KG1 (cell line): ENCODE results near the gene BRCA1.
"Not testable (repeated sequence)": the region's sequence is repeated elsewhere in the genome, so short reads cannot be mapped to it uniquely, and the experiment has no call there.

Experiments
- DNase-seq: peaks from one replicate; lab custom pipeline; 2025; lab: John Stamatoyannopoulos, UW

Gene BRCA1

DNA sequence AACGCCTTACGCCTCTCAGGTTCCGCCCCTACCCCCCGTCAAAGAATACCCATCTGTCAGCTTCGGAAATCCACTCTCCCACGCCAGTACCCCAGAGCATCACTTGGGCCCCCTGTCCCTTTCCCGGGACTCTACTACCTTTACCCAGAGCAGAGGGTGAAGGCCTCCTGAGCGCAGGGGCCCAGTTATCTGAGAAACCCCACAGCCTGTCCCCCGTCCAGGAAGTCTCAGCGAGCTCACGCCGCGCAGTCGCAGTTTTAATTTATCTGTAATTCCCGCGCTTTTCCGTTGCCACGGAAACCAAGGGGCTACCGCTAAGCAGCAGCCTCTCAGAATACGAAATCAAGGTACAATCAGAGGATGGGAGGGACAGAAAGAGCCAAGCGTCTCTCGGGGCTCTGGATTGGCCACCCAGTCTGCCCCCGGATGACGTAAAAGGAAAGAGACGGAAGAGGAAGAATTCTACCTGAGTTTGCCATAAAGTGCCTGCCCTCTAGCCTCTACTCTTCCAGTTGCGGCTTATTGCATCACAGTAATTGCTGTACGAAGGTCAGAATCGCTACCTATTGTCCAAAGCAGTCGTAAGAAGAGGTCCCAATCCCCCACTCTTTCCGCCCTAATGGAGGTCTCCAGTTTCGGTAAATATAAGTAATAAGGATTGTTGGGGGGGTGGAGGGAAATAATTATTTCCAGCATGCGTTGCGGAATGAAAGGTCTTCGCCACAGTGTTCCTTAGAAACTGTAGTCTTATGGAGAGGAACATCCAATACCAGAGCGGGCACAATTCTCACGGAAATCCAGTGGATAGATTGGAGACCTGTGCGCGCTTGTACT lies at the start of gene BRCA1:
TSS of gene BRCA1 (minus strand) at position 232 of the 834 bp plus-strand sequence. CDS start 1,268 bp downstream, outside the sequence.
- peak; percentile 97 for DNase-seq

DNA sequence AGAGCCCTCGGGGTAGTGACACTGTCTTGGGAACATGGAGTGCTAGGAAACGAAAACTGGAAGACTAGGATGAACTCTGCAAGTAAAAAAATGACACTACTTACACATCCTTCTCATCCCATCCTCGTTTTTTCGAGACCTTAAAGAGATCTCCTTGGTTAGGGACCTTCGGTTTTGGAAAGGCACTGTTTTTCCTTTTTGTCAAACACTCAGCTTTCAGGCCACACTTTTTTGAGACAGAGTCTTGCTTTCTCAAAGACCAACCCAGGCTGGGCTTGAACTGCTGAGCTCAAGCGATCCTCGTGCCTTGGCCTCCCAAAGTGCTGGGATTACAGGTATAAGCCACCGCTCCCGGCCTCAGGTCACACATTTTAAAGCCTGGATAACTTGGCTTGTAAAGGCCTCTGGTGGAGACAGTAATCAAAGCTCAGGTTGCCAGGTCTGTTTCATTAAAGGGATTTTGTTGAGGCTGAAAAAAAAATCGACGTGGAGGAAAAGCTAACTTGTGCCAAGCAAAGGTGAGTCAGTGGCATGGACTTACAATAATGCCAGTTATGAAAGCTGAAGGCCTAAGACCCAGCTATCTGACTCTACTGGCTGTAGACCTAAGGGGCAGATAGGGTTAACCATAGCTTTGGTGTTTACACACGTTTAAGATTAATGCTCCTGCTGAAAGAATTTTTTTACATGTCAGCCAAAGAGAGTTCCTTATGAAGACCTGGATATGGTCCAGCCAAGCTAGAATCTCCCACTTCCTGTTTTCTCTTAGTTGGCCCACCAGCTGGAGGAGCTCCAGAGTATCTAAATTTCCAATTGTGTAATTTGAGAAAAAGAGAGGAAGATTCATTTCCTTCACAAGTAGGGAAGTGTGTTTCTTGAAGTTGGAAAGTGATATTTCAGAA lies 46.7 kb upstream of the BRCA1 start:
- peak; percentile 31 for DNase-seq

DNA sequence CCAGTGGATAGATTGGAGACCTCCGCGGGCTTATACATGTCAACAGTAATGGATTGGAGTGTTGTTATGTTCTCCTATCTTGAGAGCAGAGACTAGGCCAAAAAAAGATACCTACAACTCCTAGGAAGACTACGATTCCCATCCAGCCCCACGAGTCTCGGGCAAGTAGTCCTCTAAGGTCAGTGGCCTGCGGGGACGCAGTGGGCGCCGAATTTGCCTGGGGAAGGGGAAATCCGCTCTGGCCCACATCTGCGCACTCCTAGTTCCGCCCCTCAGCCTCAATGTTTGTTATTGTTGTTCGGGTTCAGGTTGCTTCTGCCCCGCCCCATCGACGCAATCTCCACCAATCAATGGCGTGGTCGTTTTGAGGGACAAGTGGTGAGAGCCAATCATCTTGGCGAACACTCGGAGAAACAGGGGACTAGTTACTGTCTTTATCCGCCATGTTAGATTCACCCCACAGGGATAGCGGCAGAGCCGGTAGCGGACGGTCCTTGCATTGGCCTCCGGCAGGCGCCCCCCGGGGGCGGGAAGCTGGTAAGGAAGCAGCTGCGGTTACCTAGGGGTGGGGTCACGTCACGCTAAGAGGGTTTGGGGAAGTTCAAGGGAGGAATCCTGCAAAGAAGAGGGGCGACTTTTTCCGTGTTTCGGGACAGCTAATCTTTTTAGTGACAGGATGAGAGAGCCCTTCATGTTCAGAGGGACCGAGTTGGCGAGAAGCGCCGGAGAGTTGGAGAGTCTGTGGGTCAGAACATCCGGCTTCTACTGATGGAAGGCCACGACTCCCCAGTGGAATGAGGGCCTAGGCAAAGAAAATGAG lies 45.8 kb upstream of the BRCA1 start, which contains the start of gene NBR1:
TSS of gene NBR1 (plus strand) at position 449 of the 820 bp plus-strand sequence. CDS start 4,586 bp downstream, outside the sequence.
- peak; percentile 99 for DNase-seq

DNA sequence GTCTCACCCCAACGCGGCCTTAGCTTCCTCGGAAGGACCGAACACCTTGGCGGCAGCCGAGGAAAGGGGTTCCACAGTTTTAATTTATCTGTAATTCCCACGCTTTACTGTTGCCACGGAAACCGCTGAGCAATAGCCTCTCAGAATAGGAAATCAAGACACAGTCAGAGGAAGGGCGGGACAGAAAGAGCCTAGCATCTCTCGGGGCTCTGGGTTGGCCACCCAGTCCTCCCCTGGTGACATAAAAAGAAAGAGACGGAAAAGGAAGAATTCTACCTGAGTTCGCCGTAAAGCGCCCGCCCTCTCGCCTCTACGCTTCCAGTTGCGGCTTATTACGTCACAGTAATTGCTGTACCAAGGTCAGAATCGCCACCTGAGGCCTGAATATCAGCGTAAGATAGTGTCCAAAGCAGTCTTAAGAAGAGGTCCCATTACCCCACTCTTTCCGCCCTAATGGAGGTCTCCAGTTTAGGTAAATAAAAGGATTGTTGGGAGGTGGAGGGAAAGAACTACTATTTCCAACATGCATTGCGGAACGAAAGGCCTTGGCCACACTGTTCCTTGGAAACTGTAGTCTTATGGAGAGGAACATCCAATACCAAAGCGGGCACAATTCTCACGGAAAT lies 45.1 kb upstream of the BRCA1 start:
- peak; percentile 91 for DNase-seq

- DNase-seq = no peak
These were observed 44.5 kb upstream of the BRCA1 start for GRCh38 chr17:43169561-43170139.

GRCh38 chr17:43165971-43166370 lies 40.8 kb upstream of the BRCA1 start:
- DNase-seq = not testable (repeated sequence)

GRCh38 chr17:43159957-43160356 lies 34.8 kb upstream of the BRCA1 start:
- DNase-seq = not testable (repeated sequence)

DNA sequence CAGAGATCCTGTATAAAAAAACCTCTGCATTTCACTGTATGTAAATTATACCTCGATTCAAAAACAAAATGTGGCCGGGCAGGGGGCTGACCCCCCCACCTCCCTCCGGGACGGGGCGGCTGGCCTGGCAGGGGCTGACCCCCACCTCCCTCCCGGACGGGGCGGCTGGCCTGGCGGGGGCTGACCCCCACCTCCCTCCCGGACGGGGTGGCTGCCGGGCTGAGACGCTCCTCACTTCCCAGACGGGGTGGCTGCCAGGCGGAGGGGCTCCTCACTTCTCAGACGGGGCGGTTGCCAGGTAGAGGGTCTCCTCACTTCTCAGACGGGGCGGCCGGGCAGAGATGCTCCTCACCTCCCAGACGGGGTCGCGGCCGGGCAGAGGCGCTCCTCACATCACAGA lies 34.1 kb upstream of the BRCA1 start:
- not testable (repeated sequence) for DNase-seq

DNA sequence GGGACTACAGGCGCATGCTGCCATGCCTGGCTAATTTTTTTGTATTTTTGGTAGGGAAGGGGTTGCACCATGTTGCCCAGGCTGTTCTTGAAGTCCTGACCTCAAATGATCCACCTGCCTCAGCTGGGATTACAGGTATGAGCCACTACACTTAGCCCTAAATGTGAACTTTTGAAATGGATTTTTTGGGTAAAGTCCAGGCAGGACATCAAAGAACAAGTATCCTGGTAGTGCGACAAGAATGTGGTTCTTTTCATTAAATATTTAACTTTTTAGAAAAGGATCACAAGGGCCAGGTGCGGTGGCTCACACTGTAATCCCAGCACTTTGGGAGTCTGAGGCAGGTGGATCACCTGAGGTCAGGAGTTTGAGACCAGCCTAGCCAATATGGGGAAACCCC lies 30.5 kb upstream of the BRCA1 start:
- no peak for DNase-seq

GRCh38 chr17:43153197-43153835 lies 28.2 kb upstream of the BRCA1 start:
- DNase-seq = not testable (repeated sequence)

GRCh38 chr17:43151880-43152456 lies 26.8 kb upstream of the BRCA1 start:
- no peak for DNase-seq

DNA sequence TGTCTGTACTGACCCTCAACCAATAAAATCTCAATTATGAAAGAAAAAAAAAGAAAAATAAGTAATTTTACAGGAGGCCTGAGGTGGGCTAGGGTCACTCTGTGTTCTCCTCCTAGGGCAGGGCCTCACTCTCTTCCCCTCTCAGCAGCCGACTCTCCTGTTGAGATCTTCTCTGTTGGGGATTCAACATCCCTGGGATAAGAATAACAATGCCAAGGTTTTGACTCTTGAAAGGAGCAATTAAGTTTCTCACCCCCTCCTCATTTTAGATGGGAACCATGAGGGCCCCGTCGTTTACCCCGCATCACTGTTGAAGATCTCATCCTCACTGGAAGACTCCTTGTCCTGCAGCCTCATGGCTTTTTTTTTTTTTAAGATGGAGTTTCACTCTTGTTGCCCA lies 21.5 kb upstream of the BRCA1 start:
- DNase-seq = no peak

GRCh38 chr17:43143201-43143600 lies 18.0 kb upstream of the BRCA1 start:
- no peak for DNase-seq

DNA sequence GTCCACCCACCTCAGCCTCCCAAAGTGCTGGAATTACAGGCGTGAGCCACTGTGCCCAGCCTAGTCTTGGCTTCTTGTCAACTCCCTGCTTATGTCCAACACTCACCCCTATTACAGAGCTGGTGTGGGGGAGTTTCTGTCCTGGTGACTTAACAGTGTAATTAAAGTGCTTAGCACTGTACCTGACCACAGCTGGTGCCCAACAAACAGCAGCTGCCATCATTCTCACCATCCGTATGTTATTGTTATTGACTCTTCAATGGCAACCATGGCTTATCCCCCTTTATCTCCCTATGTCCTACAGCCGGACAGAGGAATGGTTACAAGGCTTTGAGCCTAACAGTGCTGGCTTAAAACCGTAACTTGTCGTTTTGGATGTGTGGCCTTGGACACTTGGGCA lies 17.0 kb upstream of the BRCA1 start:
- no peak for DNase-seq

DNA sequence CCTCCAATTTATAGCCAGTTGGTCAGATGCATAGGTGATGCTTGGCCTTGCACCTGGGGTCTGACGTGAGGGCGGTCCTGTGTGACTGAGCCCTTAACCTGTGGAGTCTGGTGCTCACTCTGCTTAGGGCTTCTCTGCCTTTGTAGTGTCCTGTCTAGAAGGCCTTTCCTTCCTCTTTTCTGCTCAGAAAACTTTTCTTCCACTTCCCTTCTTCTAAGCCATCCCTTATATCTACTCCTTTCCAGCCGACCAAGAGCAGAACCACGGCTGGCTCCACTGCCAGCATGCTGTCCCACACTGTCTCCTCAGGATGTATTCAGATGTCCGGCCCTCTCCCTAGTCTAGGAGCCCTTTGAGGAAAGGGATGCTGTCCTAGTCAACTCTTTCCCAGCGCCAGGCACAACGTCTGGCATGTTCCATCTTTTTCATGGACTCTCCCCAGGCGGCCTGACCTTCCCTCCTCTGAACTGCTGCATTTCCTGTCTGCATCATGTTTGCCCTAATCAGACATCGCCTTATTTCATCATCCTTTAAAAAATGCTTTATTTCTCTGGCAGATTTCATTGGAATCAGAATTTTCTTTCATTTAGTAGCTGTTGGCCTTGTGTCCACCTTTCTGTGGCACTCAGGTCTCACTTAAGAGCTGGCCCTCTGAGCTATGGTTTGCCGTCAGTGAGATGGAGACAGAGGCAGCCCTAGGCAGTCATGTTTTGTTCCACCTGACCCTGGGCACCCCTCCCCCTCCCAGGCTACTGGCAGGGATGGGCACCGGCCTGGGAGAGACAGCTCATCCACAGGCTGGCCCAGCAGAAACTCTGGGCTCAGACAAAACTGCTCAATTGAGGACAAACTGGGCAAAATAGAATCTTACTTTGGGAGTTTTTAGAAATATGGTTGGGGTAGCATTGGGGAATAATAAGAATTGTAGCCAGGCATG lies 15.5 kb upstream of the BRCA1 start:
- no peak for DNase-seq

DNA sequence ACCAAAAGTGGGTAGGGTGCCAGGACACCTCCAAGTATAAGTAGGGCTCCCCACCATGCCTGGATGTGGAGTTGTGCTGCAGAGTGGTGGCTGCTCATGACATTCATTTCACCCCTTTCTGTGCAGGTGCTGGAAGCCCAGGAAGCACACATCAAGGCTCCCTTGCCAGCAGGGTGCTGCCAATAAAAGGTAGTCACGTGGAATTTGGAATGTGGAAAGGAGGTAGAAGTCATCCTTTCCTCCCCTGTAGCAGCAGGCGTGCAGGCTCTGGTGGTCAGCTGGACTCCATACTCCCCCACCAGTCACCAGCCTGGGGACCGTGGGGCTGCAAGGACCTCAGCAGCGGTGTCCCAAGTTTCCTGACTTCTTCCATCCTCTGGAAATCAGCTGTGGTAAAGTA lies 13.4 kb upstream of the BRCA1 start:
- DNase-seq = not testable (repeated sequence)

GRCh38 chr17:43136574-43136973 lies 11.4 kb upstream of the BRCA1 start:
- DNase-seq = not testable (repeated sequence)

- no peak for DNase-seq
These were observed 10.3 kb upstream of the BRCA1 start for GRCh38 chr17:43135454-43135819.
